NCI-H69 (cell line): ENCODE measurements around the gene FOXJ2.
"Not testable (repeated sequence)": the region's sequence is repeated elsewhere in the genome, so short reads cannot be mapped to it uniquely, and the experiment has no call there.

Source experiments
- DNase-seq: peaks from one replicate; lab custom pipeline; 2025; lab: John Stamatoyannopoulos, UW

Gene FOXJ2

DNA sequence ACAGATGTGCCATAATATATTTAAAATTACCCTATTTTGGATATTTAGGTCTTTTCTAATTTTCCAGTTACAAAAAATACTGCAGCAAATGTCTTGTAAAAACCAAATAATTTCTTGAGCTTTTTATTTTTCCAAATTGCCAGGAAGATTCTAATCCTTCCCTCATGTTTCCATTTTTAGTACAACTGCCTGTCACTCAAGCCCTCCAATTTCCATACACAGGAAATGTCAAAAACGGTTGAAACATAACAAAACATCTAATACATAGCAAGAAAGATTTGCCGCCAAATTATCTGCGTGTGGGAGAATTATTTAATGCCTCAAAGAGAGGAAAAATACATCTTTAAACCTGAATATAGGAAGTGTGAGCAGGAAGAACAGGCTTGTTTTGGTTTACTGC lies 2.3 kb upstream of the FOXJ2 start:
- DNase-seq = no peak

GRCh38 chr12:8031017-8031416 lies 1.5 kb upstream of the FOXJ2 start:
- DNase-seq = not testable (repeated sequence)

- DNase-seq = no peak
Measured at GRCh38 chr12:8031872-8032241, 659 bp upstream of the FOXJ2 start.

DNA sequence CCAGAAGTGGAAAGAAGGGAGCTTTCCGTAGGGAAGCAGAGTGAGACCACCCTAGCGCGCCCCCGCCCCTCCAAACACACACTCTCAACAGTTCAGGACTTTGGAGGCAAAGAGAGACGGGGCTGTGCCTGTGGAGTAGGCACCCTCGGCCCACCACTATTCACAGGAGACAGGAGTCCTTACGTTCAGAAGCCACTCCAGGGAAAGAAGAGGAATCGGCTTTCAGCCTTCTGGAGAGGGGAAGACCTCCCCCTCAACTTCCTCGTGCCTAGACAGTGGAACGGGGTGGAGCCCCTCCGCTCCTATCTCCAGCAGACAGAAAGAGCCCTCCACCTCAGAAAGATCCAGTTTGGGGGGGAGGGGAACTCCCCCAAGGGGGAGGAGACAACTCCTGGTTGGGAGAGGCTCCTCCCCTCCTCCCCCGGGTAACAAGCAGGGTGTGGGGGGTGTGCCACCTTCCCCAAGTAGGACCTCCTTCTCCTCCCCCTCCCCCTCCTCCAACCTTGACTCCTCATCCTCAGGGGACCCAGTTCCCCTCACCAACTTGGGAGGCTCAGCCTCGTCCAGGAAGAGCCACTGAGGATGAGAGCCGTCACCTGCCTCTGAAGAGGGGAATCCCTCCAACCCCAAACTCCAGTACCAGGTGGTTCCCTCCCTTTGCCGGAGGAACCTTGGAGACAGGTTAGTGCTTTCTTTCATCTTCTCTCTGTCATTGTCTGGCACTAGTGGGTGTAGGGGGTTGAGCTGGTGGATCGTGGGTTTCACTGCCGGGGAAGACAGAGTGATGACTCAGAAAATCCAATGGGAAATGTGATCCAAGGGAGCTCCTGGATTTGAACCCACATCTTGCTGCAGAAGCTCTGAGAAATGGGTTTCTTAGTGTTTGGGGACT lies 883 bp downstream of the FOXJ2 start:
- peak; percentile 72 for DNase-seq

DNA sequence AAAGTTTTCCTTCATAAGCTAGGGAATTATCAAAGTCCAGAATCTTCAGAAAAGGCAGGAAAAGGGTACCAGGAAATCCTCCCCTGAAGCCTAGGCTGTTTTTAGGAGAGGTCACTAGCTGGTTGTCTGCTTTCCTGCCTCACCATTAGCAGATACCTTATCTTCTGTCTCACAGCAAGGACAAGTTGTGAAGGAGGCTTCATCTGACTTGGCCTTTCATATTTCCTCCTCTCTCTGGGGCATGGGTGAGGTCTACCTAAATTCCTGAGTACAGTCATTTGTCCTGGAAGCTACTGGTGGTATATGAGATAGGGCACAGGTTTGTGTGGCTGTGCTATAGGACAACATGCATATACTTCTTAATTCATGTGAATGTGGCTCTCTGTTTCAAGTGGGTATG lies 2.3 kb downstream of the FOXJ2 start:
- no peak for DNase-seq

GRCh38 chr12:8035440-8036010 lies 3.0 kb downstream of the FOXJ2 start:
- DNase-seq = no peak

DNA sequence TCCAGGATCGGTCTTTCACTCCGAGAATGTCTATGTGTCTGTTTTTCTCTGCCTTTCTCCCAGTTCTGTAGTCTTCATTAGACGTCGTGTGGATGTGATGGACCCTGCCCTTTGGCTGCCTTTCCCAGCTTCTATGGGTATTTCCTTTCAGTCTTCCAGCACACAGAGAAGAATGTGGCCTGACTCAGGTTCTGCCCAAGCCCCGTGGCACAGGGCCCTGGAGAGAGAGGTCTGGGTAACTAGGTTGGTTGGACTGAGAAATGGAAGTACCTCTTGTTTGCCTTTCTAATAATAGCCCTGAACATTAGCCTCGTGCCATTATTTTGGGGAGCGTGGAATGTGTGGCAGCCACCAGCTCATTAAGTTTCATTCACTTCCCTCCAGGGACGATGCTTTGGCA lies 3.8 kb downstream of the FOXJ2 start:
- DNase-seq = no peak

DNA sequence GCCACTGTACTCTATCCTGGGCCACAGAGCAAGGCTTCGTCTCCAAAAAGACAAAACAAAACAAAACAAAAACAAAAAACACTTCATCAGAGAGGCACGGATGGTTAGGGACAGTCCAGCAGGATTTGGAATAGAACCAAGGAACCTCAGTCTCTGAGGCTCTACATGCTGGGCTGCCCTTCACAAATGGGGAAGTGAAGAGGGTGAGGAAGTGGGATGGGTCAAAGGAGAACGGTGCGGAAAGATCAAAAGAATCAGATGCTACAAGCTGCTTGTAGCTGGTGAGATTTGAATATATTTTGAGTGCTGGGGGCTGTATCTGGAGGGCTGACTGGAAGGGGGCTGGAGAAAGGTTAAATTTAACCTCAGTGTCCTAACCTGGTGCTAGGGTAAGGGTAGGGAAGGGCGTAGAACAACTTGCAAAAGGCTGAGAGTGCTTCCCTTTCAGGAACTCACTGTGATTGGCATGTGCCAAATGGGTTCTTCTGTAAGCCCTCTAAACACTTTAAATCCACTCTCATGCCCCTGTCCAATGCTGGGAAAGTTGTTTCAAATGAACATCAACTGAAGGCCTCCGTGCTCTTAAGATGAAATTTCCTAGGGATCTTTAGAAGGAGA lies 4.6 kb downstream of the FOXJ2 start:
- DNase-seq = no peak

GRCh38 chr12:8037947-8038346 lies 5.4 kb downstream of the FOXJ2 start:
- DNase-seq = peak; percentile 17

GRCh38 chr12:8038659-8039114 lies 6.2 kb downstream of the FOXJ2 start:
- peak; percentile 93 for DNase-seq

DNA sequence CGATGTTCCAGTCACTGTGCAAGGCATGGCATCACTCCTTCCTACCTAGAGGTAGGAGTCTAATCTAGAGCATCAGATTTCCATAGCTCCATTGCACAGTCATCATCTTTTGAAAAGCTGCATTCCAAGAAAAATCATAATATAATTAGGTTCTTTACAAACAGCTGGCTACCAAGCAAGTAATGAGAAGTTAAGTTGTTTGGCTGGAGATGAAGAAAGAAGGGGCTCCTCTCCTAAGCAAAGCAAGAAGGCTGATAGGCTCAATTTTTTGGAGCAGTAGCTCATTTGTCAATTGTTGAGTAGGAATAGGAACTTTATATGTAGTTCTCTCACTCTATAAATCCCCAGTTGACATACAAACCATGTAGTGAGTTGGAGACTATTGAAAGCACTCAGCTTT lies 8.3 kb downstream of the FOXJ2 start:
- DNase-seq = no peak

GRCh38 chr12:8045952-8046944 lies 13.7 kb downstream of the FOXJ2 start:
- DNase-seq = peak; percentile 71

DNA sequence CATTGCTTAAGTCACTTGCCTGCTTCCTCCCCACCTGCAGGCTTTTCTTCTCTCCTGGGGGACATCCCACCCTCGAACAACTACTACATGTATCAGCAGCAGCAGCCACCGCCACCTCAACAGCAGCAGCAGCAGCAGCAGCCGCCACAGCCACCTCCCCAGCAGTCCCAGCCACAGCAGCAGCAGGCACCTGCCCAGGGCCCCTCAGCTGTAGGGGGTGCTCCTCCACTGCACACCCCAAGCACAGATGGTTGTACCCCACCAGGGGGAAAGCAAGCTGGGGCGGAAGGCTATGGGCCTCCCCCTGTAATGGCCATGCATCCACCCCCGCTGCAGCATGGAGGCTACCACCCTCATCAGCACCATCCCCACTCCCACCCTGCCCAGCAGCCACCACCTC lies 15.3 kb downstream of the FOXJ2 start:
- DNase-seq = no peak

- DNase-seq = no peak
Measured at GRCh38 chr12:8048906-8049305, 16.4 kb downstream of the FOXJ2 start.

DNA sequence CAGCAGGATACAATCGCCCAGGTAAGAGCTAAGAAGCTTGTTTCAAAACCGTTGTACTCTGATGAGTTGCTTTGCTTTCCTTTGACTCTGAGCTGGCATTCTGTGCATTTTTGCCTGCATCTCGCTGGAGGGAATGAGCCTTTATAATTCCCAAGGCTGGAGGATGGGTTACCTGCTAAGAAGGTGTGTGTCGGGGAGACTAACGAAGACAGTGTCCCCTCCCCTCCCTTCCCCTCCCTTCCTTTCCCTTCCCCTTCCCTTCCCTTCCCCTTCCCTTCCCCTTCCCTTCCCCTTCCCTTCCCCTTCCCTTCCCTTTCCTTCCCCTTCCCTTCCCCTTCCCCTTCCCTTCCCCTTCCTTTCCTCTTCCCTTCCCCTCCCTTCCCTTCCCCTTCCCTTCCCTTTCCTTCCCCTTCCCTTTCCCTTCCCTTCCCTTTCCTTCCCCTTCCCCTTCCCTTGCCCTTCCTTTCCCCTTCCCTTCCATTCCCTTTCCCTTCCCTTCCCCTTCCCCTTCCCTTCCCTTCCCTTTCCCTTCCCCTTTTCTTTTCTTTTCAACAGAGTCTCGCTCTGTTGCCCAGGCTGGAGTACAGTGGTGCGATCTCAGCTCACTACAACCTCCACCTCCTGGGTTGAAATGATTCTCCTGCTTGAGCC lies 18.2 kb downstream of the FOXJ2 start:
- DNase-seq = no peak

DNA sequence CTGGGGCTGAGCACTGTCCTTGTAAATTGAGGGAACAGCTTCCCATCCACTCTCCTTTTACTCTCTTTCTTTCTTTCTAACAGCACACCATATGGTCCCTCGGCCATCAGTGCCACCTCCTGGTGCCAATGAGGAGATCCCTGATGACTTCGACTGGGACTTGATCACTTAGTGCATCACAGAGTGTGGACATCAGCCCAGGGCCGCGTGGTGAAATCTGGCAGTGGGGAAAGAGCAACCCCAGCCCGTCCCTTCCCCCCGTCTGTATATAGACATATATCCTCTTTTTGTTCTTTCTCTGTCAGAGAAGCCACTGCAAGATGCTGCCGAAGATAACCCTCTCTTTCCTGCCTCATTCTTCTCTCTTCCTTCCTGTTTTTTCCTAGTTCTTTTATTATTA lies 20.2 kb downstream of the FOXJ2 start:
- no peak for DNase-seq

DNA sequence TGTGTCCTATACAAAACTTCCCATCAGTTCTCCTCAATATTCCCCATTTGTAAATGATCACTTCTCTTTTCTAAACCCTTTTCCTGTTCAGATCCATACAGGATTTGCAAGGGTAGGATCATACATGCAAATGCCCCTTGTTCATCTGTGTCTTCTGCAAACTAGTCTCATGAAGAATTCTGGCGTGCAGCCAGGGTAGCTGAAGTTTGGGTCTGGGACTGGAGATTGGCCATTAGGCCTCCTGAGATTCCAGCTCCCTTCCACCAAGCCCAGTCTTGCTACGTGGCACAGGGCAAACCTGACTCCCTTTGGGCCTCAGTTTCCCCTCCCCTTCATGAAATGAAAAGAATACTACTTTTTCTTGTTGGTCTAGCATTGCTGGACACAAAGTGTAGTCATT lies 22.3 kb downstream of the FOXJ2 start:
- no peak for DNase-seq

DNA sequence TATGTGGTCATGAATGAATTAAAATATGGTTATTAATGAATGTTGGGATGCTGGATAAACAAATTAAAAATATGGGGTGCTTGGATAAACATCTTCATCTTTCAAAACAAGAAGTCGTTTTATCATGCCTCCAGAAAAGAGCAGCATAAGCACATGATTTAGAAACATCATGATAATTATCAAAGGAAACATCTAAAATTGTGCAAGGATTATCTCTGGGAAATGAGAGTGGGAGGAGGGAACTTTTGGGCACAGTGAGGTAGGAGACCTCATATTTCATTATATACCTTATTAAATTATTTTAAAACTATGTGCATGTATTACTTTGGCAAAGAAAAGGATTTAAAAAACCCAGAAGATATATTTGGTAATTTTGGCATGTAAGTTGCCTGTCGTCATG lies 24.8 kb downstream of the FOXJ2 start:
- DNase-seq = no peak

GRCh38 chr12:8057839-8058238 lies 25.3 kb downstream of the FOXJ2 start:
- no peak for DNase-seq

DNA sequence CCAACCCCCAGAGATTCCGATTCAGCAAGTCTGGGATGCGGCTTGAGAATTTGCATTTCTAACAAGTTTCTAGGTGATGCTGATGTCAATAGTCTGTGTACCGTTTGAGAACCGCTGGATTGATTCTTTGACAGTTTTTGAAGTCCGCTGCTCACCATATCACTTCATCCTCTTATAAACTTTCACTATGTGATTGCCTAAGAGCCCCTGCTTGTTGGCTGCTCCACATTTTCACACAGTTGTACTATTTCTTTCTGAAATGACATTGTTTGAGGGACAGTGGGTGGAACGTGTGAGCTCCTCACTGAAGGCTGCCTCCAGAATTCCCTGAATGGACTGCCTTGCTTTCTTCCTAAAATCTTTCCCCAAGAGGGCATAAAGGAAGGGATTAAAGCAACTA lies 26.0 kb downstream of the FOXJ2 start:
- no peak for DNase-seq

DNA sequence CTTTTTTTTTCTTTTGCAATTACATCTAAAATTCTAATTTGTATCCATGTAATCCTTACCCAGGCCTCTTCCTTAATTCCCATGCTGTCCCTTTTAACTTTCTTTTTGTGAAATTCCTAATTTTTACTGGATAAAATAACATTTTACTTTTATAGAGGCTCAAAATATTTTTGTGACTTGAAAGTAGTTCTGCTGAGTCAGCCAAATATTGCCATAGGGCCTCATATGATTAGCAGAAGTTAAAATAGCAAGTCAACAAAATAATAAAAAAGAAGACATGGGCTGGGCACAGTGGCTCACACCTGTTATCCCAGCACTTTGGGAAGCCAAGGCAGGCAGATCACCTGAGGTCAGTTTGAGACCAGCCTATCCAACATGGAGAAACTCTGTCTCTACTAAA lies 31.6 kb downstream of the FOXJ2 start:
- no peak for DNase-seq
